Neural cell (in vitro differentiated cells): Measurements from ENCODE around the gene EPHB3. TPM values are rescaled to one million over a fixed set of nuclear protein-coding genes. Genes with fewer than 3 reads are reported as not detected.

Experiments
- H2AFZ ChIP-seq: fragments of 200-600, 300-800 bp; sonication (generic), shearing (Covaris generic); 2 replicates; pipeline ENCODE4 v1.6.0; 2014; ENCODE audit warnings: low read depth, mild to moderate bottlenecking, antibody characterized with exemption, low read length, moderate library complexity
- H3F3A ChIP-seq: fragments of 200-600 bp; shearing (Covaris generic); 2 replicates; pipeline ENCODE4 v1.6.1; 2016; ENCODE audit warnings: mild to moderate bottlenecking, moderate library complexity, mixed read lengths, antibody characterized with exemption, low read length; ENCODE audit not compliant: insufficient read depth, poor library complexity, severe bottlenecking
- H3K27ac ChIP-seq: fragments of 200-600, 300-800 bp; sonication (generic), shearing (Covaris generic); 2 replicates; pipeline ENCODE4 v1.5.1; 2014; ENCODE audit warnings: mild to moderate bottlenecking, low read length, moderate library complexity
- H3K27me3 ChIP-seq: fragments of 300-800, 200-600 bp; sonication (generic), shearing (Covaris generic); 2 replicates; pipeline ENCODE4 v1.6.0; 2014; ENCODE audit warnings: mild to moderate bottlenecking, low read depth, low read length, moderate library complexity; ENCODE audit not compliant: insufficient read depth
- H3K36me3 ChIP-seq: fragments of 300-800, 200-600 bp; sonication (generic), shearing (Covaris generic); 2 replicates; pipeline ENCODE4 v1.5.1; 2014; ENCODE audit warnings: mild to moderate bottlenecking, antibody characterized with exemption, low read length, moderate library complexity; ENCODE audit not compliant: insufficient read depth
- H3K4me2 ChIP-seq: fragments of 300-800, 200-600 bp; sonication (generic), shearing (Covaris generic); 2 replicates; pipeline ENCODE4 v1.6.0; 2014; ENCODE audit warnings: mild to moderate bottlenecking, low read length
- H3K4me3 ChIP-seq: fragments of 300-800, 200-600 bp; sonication (generic), shearing (Covaris generic); 2 replicates; pipeline ENCODE4 v1.5.1; 2014; ENCODE audit warnings: mild to moderate bottlenecking, low read length, moderate library complexity
- H3K79me2 ChIP-seq: fragments of 200-600 bp; shearing (Covaris generic); replicated peaks from 2 replicates; pipeline ENCODE4 v1.6.0; 2014; ENCODE audit warnings: mild to moderate bottlenecking, low read length, moderate library complexity; ENCODE audit not compliant: insufficient read depth
- H3K9ac ChIP-seq: fragments of 300-800, 200-600 bp; sonication (generic), shearing (Covaris generic); 2 replicates; pipeline ENCODE4 v1.6.1; 2016; ENCODE audit warnings: mild to moderate bottlenecking, low read length, mixed read lengths
- H3K9me2 ChIP-seq: fragments of 200-600 bp; shearing (Covaris generic); 2 replicates; pipeline ENCODE4 v1.6.1; 2016; ENCODE audit warnings: mild to moderate bottlenecking, low read length, mixed read lengths; ENCODE audit not compliant: insufficient read depth
- H3K9me3 ChIP-seq: fragments of 200-600, 300-800 bp; sonication (generic), shearing (Covaris generic); 2 replicates; pipeline ENCODE4 v1.6.1; 2016; ENCODE audit warnings: mild to moderate bottlenecking, mixed run types, low read length, moderate library complexity, mixed read lengths
- H4K20me1 ChIP-seq: fragments of 200-600 bp; shearing (Covaris generic); 2 replicates; pipeline ENCODE4 v1.6.1; 2016; ENCODE audit warnings: mild to moderate bottlenecking, mixed run types; ENCODE audit not compliant: insufficient read depth
- EP300 ChIP-seq: fragments of 450-650 bp; conservative IDR thresholded peaks from 2 replicates; pipeline ENCODE4 v1.6.1; 2014; ENCODE audit warnings: antibody characterized with exemption, mild to moderate bottlenecking, moderate library complexity; ENCODE audit not compliant: poor library complexity, severe bottlenecking
- EZH2 ChIP-seq: fragments of 200-600, 300-800 bp; shearing (Covaris generic), sonication (generic); IDR thresholded peaks from 2 replicates; pipeline ENCODE4 v1.6.1; 2014; ENCODE audit warnings: antibody characterized with exemption, low read length, borderline replicate concordance, mild to moderate bottlenecking; ENCODE audit not compliant: insufficient read depth, poor library complexity, severe bottlenecking
- MXI1 ChIP-seq: fragments of 450-650 bp; conservative IDR thresholded peaks from 2 replicates; pipeline ENCODE4 v1.6.1; 2014; ENCODE audit warnings: antibody characterized with exemption, mild to moderate bottlenecking; ENCODE audit not compliant: poor library complexity, severe bottlenecking
- POLR2AphosphoS5 ChIP-seq: IDR thresholded peaks from 2 replicates; pipeline ENCODE4 v1.6.1; 2012
- RAD21 ChIP-seq: fragments of 450-650 bp; conservative IDR thresholded peaks from 2 replicates; pipeline ENCODE4 v1.6.1; 2014; ENCODE audit warnings: antibody characterized with exemption, mild to moderate bottlenecking, moderate library complexity
- SMC3 ChIP-seq: fragments of 450-650 bp; conservative IDR thresholded peaks from 2 replicates; pipeline ENCODE4 v1.6.1; 2014; ENCODE audit warnings: antibody characterized with exemption, mild to moderate bottlenecking, moderate library complexity; ENCODE audit not compliant: poor library complexity
- TAF1 ChIP-seq: IDR thresholded peaks from 2 replicates; pipeline ENCODE4 v1.6.1; 2012; ENCODE audit warnings: low read depth
- polyA plus RNA-seq: library from polyadenylated mRNA; depleted of rRNA; stranded (reverse); fragments of >200 nt; gene quantifications from 2 replicates; pipeline ENCODE4 v1.2.3, GENCODE V29; 2014
- TF ChIP-seq, protein P1 (sequence below): fragments of 450-650 bp; IDR thresholded peaks from 2 replicates; pipeline ENCODE4 v1.5.1; 2014; ENCODE audit warnings: antibody characterized with exemption, mild to moderate bottlenecking, moderate library complexity; ENCODE audit not compliant: poor library complexity, severe bottlenecking
- TF ChIP-seq, protein P2 (sequence below): IDR thresholded peaks from 2 replicates; pipeline ENCODE4 v1.6.1; 2012; ENCODE audit warnings: borderline replicate concordance

EPHB3 gene
- polyA plus RNA-seq, 1 donor from 2014 or later: 4.3 TPM

DNA sequence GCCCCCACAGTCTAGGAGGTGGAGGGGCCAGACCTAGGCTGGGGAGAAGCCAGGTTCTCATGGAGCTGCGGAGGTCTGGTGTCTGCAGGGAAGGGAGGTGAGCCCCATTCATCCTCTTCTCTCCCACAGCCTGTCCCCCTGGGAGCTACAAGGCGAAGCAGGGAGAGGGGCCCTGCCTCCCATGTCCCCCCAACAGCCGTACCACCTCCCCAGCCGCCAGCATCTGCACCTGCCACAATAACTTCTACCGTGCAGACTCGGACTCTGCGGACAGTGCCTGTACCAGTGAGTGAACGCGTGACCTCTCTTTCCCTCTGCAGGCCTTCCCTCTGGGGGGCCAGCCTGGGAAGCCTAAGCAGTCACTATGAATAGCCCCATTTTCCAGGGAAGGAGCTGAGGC is 14.1 kb downstream of the EPHB3 start:
- Histone ChIP-seq H3K9me2 (no peaks in the 10 kb centered on the region), H3K9ac (no peak overlapping the region)

DNA sequence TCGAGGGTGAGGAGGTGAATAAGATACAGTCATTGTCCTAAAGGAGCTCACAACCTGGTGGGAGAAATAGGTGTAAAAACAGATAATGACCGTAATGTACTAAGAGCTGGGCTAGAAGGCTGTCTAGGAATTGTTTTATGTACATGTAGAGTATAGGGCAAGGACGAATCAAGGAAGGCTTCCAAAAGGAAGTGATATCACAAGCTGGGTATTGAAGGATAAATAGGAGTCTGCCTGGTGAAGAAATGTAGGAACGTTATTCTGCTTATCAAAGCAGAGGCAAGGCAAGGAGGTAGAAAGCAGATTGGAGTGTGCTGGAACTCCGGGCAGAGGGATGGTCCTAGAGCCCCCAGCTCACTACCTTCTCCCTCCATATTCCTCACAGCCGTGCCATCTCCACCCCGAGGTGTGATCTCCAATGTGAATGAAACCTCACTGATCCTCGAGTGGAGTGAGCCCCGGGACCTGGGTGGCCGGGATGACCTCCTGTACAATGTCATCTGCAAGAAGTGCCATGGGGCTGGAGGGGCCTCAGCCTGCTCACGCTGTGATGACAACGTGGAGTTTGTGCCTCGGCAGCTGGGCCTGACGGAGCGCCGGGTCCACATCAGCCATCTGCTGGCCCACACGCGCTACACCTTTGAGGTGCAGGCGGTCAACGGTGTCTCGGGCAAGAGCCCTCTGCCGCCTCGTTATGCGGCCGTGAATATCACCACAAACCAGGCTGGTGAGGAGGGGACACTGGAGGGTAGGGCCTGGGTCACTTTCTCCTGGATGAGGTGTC is 15.1 kb downstream of the EPHB3 start:
- H3K79me2 ChIP-seq: no peaks in the 10 kb centered on the region
- H3K4me2 ChIP-seq: no peak overlapping the region
- TF ChIP-seq POLR2AphosphoS5 (no peak), SMC3 (no peak), EP300 (no peak), RAD21 (no peak)
- TF ChIP-seq, protein P1, sequence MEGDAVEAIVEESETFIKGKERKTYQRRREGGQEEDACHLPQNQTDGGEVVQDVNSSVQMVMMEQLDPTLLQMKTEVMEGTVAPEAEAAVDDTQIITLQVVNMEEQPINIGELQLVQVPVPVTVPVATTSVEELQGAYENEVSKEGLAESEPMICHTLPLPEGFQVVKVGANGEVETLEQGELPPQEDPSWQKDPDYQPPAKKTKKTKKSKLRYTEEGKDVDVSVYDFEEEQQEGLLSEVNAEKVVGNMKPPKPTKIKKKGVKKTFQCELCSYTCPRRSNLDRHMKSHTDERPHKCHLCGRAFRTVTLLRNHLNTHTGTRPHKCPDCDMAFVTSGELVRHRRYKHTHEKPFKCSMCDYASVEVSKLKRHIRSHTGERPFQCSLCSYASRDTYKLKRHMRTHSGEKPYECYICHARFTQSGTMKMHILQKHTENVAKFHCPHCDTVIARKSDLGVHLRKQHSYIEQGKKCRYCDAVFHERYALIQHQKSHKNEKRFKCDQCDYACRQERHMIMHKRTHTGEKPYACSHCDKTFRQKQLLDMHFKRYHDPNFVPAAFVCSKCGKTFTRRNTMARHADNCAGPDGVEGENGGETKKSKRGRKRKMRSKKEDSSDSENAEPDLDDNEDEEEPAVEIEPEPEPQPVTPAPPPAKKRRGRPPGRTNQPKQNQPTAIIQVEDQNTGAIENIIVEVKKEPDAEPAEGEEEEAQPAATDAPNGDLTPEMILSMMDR: no peak
- no peak overlapping the region for H3K4me3 ChIP-seq
- H3K27ac ChIP-seq: no peak overlapping the region
- no peaks in the 10 kb centered on the region for H3K9me2 ChIP-seq
- H3F3A ChIP-seq: no peaks in the 10 kb centered on the region
- H4K20me1 ChIP-seq: no peaks in the 10 kb centered on the region
- H3K27me3 ChIP-seq: no peaks in the 10 kb centered on the region
- H2AFZ ChIP-seq: no peak overlapping the region
- peaks cover 4% of the 10 kb centered on the region for H3K36me3 ChIP-seq
- H3K9ac ChIP-seq: no peak overlapping the region
- no peaks in the 10 kb centered on the region for H3K9me3 ChIP-seq

More for the DNA sequence above, 14.1 kb downstream of the EPHB3 start:
- Histone ChIP-seq H3K79me2 (no peaks in the 10 kb centered on the region), H3K27ac (no peak overlapping the region), H3K9me3 (no peaks in the 10 kb centered on the region), H4K20me1 (no peaks in the 10 kb centered on the region), H3K36me3 (peaks cover 4% of the 10 kb centered on the region), H2AFZ (no peak overlapping the region), H3K4me2 (no peak overlapping the region), H3K27me3 (no peaks in the 10 kb centered on the region), H3K4me3 (no peak overlapping the region), H3F3A (no peaks in the 10 kb centered on the region)
- TF ChIP-seq EZH2 (no peak), POLR2AphosphoS5 (no peak), MXI1 (no peak), SMC3 (no peak), EP300 (no peak), RAD21 (no peak), TAF1 (no peak)
- TF ChIP-seq, protein P2, sequence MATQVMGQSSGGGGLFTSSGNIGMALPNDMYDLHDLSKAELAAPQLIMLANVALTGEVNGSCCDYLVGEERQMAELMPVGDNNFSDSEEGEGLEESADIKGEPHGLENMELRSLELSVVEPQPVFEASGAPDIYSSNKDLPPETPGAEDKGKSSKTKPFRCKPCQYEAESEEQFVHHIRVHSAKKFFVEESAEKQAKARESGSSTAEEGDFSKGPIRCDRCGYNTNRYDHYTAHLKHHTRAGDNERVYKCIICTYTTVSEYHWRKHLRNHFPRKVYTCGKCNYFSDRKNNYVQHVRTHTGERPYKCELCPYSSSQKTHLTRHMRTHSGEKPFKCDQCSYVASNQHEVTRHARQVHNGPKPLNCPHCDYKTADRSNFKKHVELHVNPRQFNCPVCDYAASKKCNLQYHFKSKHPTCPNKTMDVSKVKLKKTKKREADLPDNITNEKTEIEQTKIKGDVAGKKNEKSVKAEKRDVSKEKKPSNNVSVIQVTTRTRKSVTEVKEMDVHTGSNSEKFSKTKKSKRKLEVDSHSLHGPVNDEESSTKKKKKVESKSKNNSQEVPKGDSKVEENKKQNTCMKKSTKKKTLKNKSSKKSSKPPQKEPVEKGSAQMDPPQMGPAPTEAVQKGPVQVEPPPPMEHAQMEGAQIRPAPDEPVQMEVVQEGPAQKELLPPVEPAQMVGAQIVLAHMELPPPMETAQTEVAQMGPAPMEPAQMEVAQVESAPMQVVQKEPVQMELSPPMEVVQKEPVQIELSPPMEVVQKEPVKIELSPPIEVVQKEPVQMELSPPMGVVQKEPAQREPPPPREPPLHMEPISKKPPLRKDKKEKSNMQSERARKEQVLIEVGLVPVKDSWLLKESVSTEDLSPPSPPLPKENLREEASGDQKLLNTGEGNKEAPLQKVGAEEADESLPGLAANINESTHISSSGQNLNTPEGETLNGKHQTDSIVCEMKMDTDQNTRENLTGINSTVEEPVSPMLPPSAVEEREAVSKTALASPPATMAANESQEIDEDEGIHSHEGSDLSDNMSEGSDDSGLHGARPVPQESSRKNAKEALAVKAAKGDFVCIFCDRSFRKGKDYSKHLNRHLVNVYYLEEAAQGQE: no peak
- TF ChIP-seq, protein P1: no peak
